Common myeloid progenitor, CD34-positive (primary cell): ENCODE data around the gene ANKRD61.
"Not testable (repeated sequence)": the region's sequence is repeated elsewhere in the genome, so short reads cannot be mapped to it uniquely, and the experiment has no call there.

Experiments used
- CTCF ChIA-PET: fragments of 350-600 bp; sonication (Branson Sonifier 250); formaldehyde crosslinking; loops from one replicate; lab custom pipeline; 2021; ENCODE audit warnings: antibody characterized with exemption; lab: Charles Lee
- POLR2A ChIA-PET: fragments of 350-600 bp; sonication (Branson Sonifier 250); formaldehyde crosslinking; loops from one replicate; lab custom pipeline; 2021; ENCODE audit warnings: antibody characterized with exemption; lab: Charles Lee
- DNase-seq, 3 donors: peaks; one replicate each; pipeline versions ENCODE4 v3.0.0 to v3.0.0-alpha.2; 2013
- H3K27ac ChIP-seq, 2 experiments: 1 replicate in 1 of 2; 2 replicates in 1 of 2; pipeline ENCODE4 v1.7.0; 2013; ENCODE audit warnings: inconsistent platforms in 2 of 2, low read length in 2 of 2, mild to moderate bottlenecking in 2 of 2, low read depth in 1 of 2, moderate library complexity in 1 of 2; ENCODE audit not compliant: severe bottlenecking in 2 of 2, insufficient read depth in 1 of 2, poor library complexity in 1 of 2
- H3K27me3 ChIP-seq, 5 experiments: replicated peaks in 2 of 5; 1 replicate in 3 of 5; 2 replicates in 2 of 5; pipeline versions ENCODE4 v1.6.1 to v1.7.0; 2013; ENCODE audit warnings: low read length in 4 of 5, mild to moderate bottlenecking in 2 of 5, moderate library complexity in 2 of 5, inconsistent platforms in 1 of 5; ENCODE audit not compliant: insufficient read depth in 5 of 5, control insufficient read depth in 4 of 5
- H3K36me3 ChIP-seq, 4 experiments: 1 replicate in 2 of 4; 2 replicates in 2 of 4; pipeline versions ENCODE4 v1.6.1 to v1.7.0; 2013; ENCODE audit warnings: low read length in 3 of 4, control low read depth in 1 of 4, mild to moderate bottlenecking in 1 of 4; ENCODE audit not compliant: control insufficient read depth in 4 of 4, insufficient read depth in 4 of 4
- H3K4me1 ChIP-seq, 4 experiments: 1 replicate in 3 of 4; 2 replicates in 1 of 4; pipeline versions ENCODE4 v1.6.1 to v1.7.1; 2013; ENCODE audit warnings: low read length in 3 of 4, mild to moderate bottlenecking in 3 of 4, control low read depth in 1 of 4, inconsistent platforms in 1 of 4, moderate library complexity in 1 of 4; ENCODE audit not compliant: control insufficient read depth in 4 of 4, insufficient read depth in 4 of 4; ENCODE audit errors: control extremely low read depth in 1 of 4
- H3K4me3 ChIP-seq, 7 experiments: 1 replicate in 4 of 7; 2 replicates in 3 of 7; pipeline versions ENCODE4 v1.5.1 to v1.7.0; 2013; ENCODE audit warnings: mild to moderate bottlenecking in 7 of 7, low read length in 6 of 7, moderate library complexity in 6 of 7, inconsistent platforms in 2 of 7, low read depth in 2 of 7, control low read depth in 1 of 7; ENCODE audit not compliant: insufficient read depth in 4 of 7, control insufficient read depth in 1 of 7; ENCODE audit errors: extremely low read depth in 1 of 7
- H3K9me3 ChIP-seq, 5 experiments: 1 replicate in 4 of 5; 2 replicates in 1 of 5; pipeline versions ENCODE4 v1.6.1 to v1.7.1; 2013; ENCODE audit warnings: low read length in 4 of 5, mild to moderate bottlenecking in 2 of 5, inconsistent platforms in 1 of 5, low read depth in 1 of 5, moderate library complexity in 1 of 5; ENCODE audit not compliant: control insufficient read depth in 4 of 5, insufficient read depth in 2 of 5; ENCODE audit errors: control extremely low read depth in 1 of 5
- WGBS: methylation state at CpG from one replicate; pipeline ENCODE4 v1.1.5; 2013; ENCODE audit not compliant: insufficient coverage; 5-methylcytosine and 5-hydroxymethylcytosine counted together

ANKRD61 gene

DNA sequence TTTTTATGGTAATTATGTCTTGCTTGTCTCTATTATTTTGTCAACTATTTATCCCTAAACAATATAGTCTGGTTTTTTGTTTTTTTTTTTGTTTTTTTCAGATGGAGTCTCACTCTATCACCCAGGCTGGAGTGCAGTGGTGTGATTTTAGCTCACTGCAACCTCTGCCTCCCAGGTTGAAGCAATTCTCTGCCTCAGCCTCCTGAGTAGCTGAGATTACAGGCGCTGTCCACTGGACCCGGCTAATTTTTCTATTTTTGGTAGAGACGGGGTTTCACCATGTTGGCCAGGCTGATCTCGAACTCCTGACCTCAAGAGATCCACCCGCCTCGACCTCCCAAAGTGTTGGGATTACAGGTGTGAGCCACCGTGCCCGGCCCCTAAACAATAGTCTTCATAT is 20.8 kb upstream of the ANKRD61 start:
- POLR2A ChIA-PET, H3K27ac ChIP-seq, DNase-seq, H3K27me3 ChIP-seq, H3K9me3 ChIP-seq: not testable (repeated sequence)
- 96% methylated on average over 8 of the region's 8 CpGs for WGBS
- Histone ChIP-seq H3K36me3 (peaks cover under 1 to 24% (median 10%) of the 10 kb centered on the region in 4 experiments), H3K4me1 (peaks cover 2 to 19% (median 15%) of the 10 kb centered on the region in 4 experiments), H3K4me3 (peak overlapping the region in 3 of 7 experiments; percentile 33 to 86 (median 78))
- CTCF ChIA-PET = interaction anchor here (1.1 kb wide), 1 partner anchor 10 kb away, joined by 5 read pairs; no protein-coding TSS in a partner anchor

DNA sequence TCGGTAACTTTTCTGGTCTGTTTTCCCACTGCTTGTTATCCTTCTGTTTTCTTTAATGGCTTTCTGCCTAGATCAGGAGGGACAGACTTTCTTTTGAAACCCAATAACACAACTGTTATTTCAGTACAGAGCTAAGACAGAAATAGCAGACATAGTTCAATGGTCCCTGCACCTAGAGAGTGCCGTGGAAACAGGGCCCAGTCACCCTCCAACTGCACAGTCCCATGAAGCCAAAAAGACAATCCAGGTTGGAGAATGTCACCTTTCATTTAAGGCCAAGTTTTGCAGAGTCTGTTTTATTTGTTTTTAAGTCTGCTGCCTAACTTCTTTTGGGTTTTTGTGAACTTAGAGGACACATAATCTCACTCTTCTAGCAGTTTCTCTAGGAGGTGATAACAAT is 19.6 kb upstream of the ANKRD61 start:
- DNase-seq = no peak
- H3K4me3 ChIP-seq = no peak overlapping the region
- H3K9me3 ChIP-seq = no peaks in the 10 kb centered on the region
- no peak overlapping the region for H3K27ac ChIP-seq
- CTCF ChIA-PET = no interaction called here
- 100% methylated on average over 2 of the region's 2 CpGs for WGBS
- peaks cover 2 to 19% (median 15%) of the 10 kb centered on the region in 4 experiments for H3K4me1 ChIP-seq
- H3K27me3 ChIP-seq = no peaks in the 10 kb centered on the region
- POLR2A ChIA-PET = no interaction called here
- peaks cover 9 to 35% (median 16%) of the 10 kb centered on the region in 4 experiments for H3K36me3 ChIP-seq

DNA sequence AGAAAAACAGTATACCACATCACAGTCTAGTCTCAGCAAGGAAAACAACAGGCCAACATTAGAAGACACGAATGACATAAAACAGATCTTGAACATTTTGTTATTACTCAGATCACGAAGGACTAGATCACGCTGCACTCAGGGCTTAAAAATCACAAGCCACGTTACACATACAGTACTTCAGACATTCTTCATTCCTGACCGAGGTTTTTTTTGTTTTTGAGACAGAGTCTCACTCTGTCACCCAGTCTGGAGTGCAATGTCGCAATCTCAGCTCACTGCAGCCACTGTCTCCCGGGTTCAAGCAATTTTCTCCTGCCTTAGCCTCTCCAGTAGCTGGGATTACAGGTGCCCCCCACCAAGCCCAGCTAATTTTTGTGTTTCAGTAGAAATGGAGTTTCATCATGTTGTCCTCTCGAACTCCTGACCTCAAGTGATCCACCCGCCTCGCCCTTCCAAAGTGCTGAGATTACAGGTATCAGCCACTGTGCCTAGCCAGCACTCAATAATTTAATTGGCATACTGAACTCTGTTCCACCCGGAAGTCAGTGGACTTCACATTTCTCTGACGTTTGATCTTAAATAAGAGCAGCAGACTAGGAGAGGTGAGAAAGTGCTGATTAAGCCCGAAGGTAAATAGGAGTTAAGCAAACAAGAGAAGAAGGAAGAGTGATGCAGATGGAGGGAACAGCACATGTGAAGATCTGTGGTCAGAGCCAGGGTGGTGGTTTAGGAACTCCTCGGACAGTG is 18.6 kb upstream of the ANKRD61 start:
- Histone ChIP-seq H3K36me3 (peaks cover 9 to 43% (median 23%) of the 10 kb centered on the region in 4 experiments), H3K27ac (no peak overlapping the region), H3K27me3 (no peaks in the 10 kb centered on the region), H3K9me3 (no peaks in the 10 kb centered on the region), H3K4me1 (peaks cover 2 to 19% (median 14%) of the 10 kb centered on the region in 4 experiments), H3K4me3 (no peak overlapping the region)
- ChIA-PET POLR2A (no interaction called here), CTCF (no interaction called here)
- 97% methylated on average over 13 of the region's 14 CpGs for WGBS
- no peak for DNase-seq

DNA sequence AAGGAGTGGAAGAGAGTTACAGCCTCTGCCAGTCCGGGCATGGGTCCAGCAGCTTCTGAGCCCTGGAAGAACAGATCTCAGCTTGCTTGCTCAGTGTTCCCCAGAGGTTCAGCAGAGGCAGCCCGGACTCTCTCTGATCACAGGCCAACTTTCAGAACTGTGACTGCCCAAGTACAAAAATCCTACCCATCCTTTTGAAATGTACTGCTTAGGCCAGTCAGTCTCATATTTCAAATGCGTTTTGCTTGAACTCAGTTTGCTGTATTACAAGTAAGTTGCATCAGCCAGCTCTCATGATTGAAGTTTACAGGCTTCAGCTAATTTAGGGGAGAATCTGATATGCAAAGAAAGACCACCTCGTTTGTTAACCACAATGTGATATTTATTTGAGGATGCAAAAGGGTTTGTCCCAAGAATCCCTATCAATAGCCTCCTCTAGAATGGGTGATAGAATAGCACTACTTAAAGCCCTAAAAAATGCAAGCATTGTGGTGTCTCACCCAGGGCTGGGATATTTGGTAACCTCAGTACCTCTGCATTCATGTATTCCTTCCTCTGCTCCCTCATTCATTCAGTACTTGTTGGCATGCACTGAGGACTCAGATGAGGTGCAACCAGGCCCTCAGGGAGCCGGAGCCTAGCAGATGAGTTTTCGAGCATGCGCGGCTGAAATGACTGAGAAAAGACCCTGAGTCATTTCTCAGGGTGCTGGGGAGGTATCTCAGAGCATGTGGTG is 15.1 kb upstream of the ANKRD61 start:
- Histone ChIP-seq H3K36me3 (peaks cover 15 to 62% (median 44%) of the 10 kb centered on the region in 4 experiments), H3K9me3 (no peaks in the 10 kb centered on the region), H3K27ac (peak overlapping the region in 1 of 2 experiments; percentile 28), H3K4me3 (no peak overlapping the region), H3K27me3 (no peaks in the 10 kb centered on the region), H3K4me1 (peaks cover 0 to 1% (median 0%) of the 10 kb centered on the region in 4 experiments)
- WGBS = 95% methylated on average over 7 of the region's 8 CpGs
- CTCF ChIA-PET = interaction anchor here (0.7 to 1.7 kb wide), 4 partner anchors 8 to 92 kb away, joined by 3 to 8 read pairs (median 5); no protein-coding TSS in a partner anchor
- no peak for DNase-seq
- POLR2A ChIA-PET = interaction anchor here (0.6 kb wide), 1 partner anchor 424 kb away, joined by 4 read pairs; no protein-coding TSS in a partner anchor

DNA sequence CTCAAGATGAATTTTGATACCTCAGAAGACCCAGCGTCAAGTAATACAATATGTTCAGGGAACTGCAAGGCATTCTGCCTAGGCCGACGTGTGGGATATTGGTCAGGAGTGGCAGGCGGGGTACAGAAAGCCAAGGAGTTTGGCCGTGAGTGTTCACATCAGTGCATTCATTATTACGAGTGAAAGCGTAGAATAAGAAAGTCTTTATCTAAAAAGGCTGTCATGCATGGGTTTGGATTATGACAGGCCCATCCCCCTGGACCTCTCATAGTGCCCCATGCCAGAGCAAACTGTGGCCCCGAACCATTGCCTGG is 14.6 kb upstream of the ANKRD61 start:
- DNase-seq = no peak
- POLR2A ChIA-PET = interaction anchor here (0.6 kb wide), 1 partner anchor 424 kb away, joined by 4 read pairs; no protein-coding TSS in a partner anchor
- Histone ChIP-seq H3K9me3 (no peaks in the 10 kb centered on the region), H3K27ac (peak overlapping the region in 1 of 2 experiments; percentile 28), H3K27me3 (no peaks in the 10 kb centered on the region), H3K4me1 (no peaks in the 10 kb centered on the region), H3K36me3 (peaks cover 17 to 62% (median 46%) of the 10 kb centered on the region in 4 experiments), H3K4me3 (no peak overlapping the region)
- CTCF ChIA-PET = interaction anchor here (0.8 kb wide), 1 partner anchor 18 kb away, joined by 3 read pairs; no protein-coding TSS in a partner anchor
- 100% methylated on average over 8 of the region's 8 CpGs for WGBS

DNA sequence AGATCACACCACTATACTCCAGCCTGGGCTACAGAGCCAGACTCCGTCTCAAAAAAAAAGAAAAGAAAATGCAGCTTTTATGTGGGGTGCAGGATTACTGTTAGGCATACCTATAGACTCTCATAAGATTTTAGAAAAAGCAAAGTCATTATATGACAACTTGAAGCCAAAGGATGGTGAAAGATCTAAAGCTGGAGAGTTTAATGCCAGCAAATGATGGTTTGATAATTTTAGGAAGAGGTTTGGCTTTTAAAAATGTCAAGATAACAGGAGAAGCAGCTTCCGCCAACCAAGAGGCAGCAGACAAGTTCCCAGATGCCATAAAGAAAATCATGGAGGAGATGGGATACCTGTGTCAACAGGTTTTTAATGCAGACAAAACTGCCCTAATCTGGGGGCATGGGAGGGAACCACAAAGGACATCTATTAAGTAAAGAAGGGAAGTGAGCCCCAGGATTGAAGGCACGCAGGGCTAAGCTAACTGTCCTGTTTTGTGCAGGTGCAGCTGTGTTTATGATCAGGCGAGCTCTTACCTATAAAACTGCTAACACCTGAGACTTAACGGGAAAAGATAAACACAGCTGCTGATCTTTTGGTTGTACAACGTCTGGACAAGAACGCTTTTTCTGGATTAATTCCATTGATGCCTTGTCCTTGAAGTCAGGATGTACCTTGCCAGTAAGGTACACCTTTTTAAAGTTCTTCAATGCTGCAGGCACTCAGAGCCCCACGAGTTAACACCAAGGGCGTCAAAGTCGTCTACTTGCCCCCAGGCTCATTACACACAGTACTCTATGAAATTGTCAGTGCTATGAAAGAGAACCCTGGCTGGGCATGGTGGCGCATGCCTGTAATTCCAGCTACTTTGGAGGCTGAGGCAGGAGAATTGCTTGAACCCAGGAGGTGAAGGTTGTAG is 10.5 kb upstream of the ANKRD61 start:
- Histone ChIP-seq H3K36me3 (peaks cover 19 to 85% (median 64%) of the 10 kb centered on the region in 4 experiments), H3K4me1 (peaks cover 0 to 9% (median 3%) of the 10 kb centered on the region in 4 experiments), H3K9me3 (no peaks in the 10 kb centered on the region), H3K27ac (no peak overlapping the region), H3K4me3 (no peak overlapping the region), H3K27me3 (no peaks in the 10 kb centered on the region)
- CTCF ChIA-PET = interaction anchor here (0.8 to 1.0 kb wide), 3 partner anchors 11 to 23 kb away, joined by 3 to 5 read pairs (median 3); no protein-coding TSS in a partner anchor
- POLR2A ChIA-PET = no interaction called here
- WGBS = 99% methylated on average over 8 of the region's 11 CpGs
- no peak for DNase-seq
